Lung (tissue), 16 donors: ENCODE measurements around the gene SNRPB. TPM values are rescaled to one million over a fixed set of nuclear protein-coding genes. Genes with fewer than 3 reads are reported as not detected.

Experiments
- ATAC-seq: fragments of 200-7000 bp; cut with Tn5 transposase; one replicate; pipeline ENCODE4 v1.9.1; 2020; ENCODE audit warnings: moderate number of reproducible peaks; ENCODE audit not compliant: insufficient read depth, low FRiP score
- DNase-seq, 3 donors: peaks; one replicate each; pipeline ENCODE4 v3.0.0-alpha.2; 2013 to 2017
- H3K27ac ChIP-seq, 2 donors: one replicate each; pipeline ENCODE4 v1.5.1; 2013; ENCODE audit warnings: mild to moderate bottlenecking in 2 of 2, moderate library complexity in 2 of 2, control low read depth in 1 of 2, inconsistent platforms in 1 of 2, low read depth in 1 of 2, low read length in 1 of 2
- H3K27me3 ChIP-seq, 3 donors: one replicate each; pipeline ENCODE4 v1.5.1; 2013; ENCODE audit warnings: low read length in 2 of 3; ENCODE audit not compliant: control insufficient read depth in 3 of 3, insufficient read depth in 3 of 3
- H3K36me3 ChIP-seq, 4 donors: one replicate each; pipeline ENCODE4 v1.5.1; 2013; ENCODE audit warnings: low read length in 4 of 4, mild to moderate bottlenecking in 1 of 4, moderate library complexity in 1 of 4; ENCODE audit not compliant: control insufficient read depth in 4 of 4, insufficient read depth in 4 of 4
- H3K4me1 ChIP-seq, 5 donors: one replicate each; pipeline ENCODE4 v1.5.1; 2013; ENCODE audit warnings: low read length in 5 of 5, mild to moderate bottlenecking in 2 of 5, moderate library complexity in 1 of 5; ENCODE audit not compliant: control insufficient read depth in 5 of 5, insufficient read depth in 5 of 5
- H3K4me3 ChIP-seq: one replicate; pipeline ENCODE4 v1.5.1; 2013; ENCODE audit warnings: mild to moderate bottlenecking, control low read depth, moderate library complexity
- H3K9ac ChIP-seq, 2 donors: one replicate each; pipeline ENCODE4 v1.5.1; 2013; ENCODE audit warnings: low read length in 2 of 2, control low read depth in 1 of 2; ENCODE audit not compliant: insufficient read depth in 1 of 2
- H3K9me3 ChIP-seq, 4 donors: one replicate each; pipeline ENCODE4 v1.5.1; 2013; ENCODE audit warnings: low read length in 3 of 4, mild to moderate bottlenecking in 1 of 4, moderate library complexity in 1 of 4; ENCODE audit not compliant: control insufficient read depth in 4 of 4, insufficient read depth in 3 of 4
- WGBS, 2 donors: extraction: QIAGEN DNeasy Blood & Tissue Kit; methylation state at CpG; one replicate each; pipeline ENCODE4 v1.1.7; 2013; 5-methylcytosine and 5-hydroxymethylcytosine counted together
- long read RNA-seq, 5 donors: transcript quantifications; one replicate each; lab custom pipeline, GENCODE V29; 2026
- polyA plus RNA-seq, 2 donors: library from polyadenylated mRNA; stranded (reverse); fragments of 200-250 nt; gene quantifications; one replicate each; pipeline ENCODE4 v1.2.1, GENCODE V29; 2013
- total RNA-seq, 2 donors: library from RNA; depleted of rRNA in 1 of 2; stranded (reverse); fragments of >200 nt in 1 of 2; gene quantifications; one replicate each; pipeline ENCODE4 v1.2.1, GENCODE V29; 2014 to 2021
- TF ChIP-seq, protein P1 (sequence below): IDR thresholded peaks from 2 replicates; pipeline ENCODE4 v1.5.1; 2012; ENCODE audit warnings: mild to moderate bottlenecking; ENCODE audit errors: control extremely low read depth, extremely low read depth
- donor health status: control.
- donor health status: control.
- donor health status: Bipolar disorder and iron deficiency.
- donor health status: healthy.
- donor health status: DM: yes; HTN: yes; CAD: no.

Gene SNRPB
- 100 to 1,000 TPM in 1 of 2 donors, 10 to 100 TPM in 1; 71.4 to 150 TPM for total RNA-seq
- polyA plus RNA-seq, result 100 to 1,000 TPM; 207 to 291 TPM
- long read RNA-seq, donor 1, transcript SNRPB-201 (7 exons, 1,154 nt), result major isoform, 48 of 178 reads
- long read RNA-seq, donor 1, transcript SNRPB-202 (7 exons, 1,008 nt), result minor isoform, 27 of 178 reads
- long read RNA-seq, donor 1, partial matches to known transcripts, result 103 of 178 reads
- long read RNA-seq, donor 1, other reads (novel, unspliced or antisense), result 0 of 178 reads
- long read RNA-seq, donor 2, transcript SNRPB-201 (7 exons, 1,154 nt), result major isoform, 32 of 102 reads
- long read RNA-seq, donor 2, transcript SNRPB-202 (7 exons, 1,008 nt), result minor isoform, 14 of 102 reads
- long read RNA-seq, donor 2, partial matches to known transcripts, result 56 of 102 reads
- long read RNA-seq, donor 2, other reads (novel, unspliced or antisense), result 0 of 102 reads
- long read RNA-seq, donor 3, transcript SNRPB-201 (7 exons, 1,154 nt), result major isoform, 33 of 90 reads
- long read RNA-seq, donor 3, transcript SNRPB-202 (7 exons, 1,008 nt), result minor isoform, 20 of 90 reads
- long read RNA-seq, donor 3, partial matches to known transcripts, result 37 of 90 reads
- long read RNA-seq, donor 3, other reads (novel, unspliced or antisense), result 0 of 90 reads
- long read RNA-seq, donor 4, transcript SNRPB-202 (7 exons, 1,008 nt), result minor isoform, 20 of 151 reads
- long read RNA-seq, donor 4, transcript SNRPB-201 (7 exons, 1,154 nt), result major isoform, 36 of 151 reads
- long read RNA-seq, donor 4, partial matches to known transcripts, result 95 of 151 reads
- long read RNA-seq, donor 4, other reads (novel, unspliced or antisense), result 0 of 151 reads
- long read RNA-seq, donor 5, transcript SNRPB-201 (7 exons, 1,154 nt), result major isoform, 91 of 259 reads
- long read RNA-seq, donor 5, transcript SNRPB-202 (7 exons, 1,008 nt), result minor isoform, 40 of 259 reads
- long read RNA-seq, donor 5, partial matches to known transcripts, result 128 of 259 reads
- long read RNA-seq, donor 5, other reads (novel, unspliced or antisense), result 0 of 259 reads

DNA sequence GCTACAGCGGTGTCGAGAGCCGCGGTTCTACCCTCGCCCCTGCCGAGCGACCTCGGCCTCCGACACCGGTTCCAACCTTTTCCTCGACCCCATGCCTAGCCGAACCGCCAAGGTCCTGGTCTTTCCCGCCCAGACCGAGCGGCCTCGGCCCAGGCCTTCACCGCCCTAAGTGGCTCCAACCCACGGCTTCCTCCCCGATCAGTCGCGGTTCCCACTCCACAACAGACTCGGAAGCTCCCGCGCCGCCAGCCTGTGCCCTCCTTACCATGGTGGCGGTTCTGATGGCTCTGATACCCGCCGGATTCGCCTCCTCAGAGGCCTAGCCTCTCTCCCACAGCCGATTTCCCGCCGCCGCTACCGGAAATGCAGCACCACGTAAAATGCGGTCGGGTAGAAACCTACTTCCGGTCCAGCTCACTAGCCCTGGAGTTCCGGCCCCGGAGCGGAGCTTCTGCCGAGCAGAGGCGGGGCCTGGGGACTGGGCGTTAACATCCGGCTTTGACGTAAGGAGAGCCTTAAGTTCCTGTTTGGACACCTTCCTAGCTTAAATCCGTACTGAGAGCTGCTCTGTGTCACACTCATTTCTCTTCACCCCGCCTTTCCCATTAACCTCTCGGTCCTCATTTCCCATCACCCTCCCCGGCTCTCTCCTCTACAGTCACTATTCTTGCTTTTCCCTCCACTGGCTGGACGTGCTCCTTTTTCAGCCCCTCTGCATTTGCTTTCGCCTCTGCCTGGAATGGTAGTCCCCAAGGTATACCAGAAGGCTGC lies at the start of gene SNRPB:
Gene SNRPB, minus strand, starts transcription at position 367 of the 771 bp plus-strand sequence. Its CDS starts 99 bp downstream, at position 268.
- TF ChIP-seq, protein P1, sequence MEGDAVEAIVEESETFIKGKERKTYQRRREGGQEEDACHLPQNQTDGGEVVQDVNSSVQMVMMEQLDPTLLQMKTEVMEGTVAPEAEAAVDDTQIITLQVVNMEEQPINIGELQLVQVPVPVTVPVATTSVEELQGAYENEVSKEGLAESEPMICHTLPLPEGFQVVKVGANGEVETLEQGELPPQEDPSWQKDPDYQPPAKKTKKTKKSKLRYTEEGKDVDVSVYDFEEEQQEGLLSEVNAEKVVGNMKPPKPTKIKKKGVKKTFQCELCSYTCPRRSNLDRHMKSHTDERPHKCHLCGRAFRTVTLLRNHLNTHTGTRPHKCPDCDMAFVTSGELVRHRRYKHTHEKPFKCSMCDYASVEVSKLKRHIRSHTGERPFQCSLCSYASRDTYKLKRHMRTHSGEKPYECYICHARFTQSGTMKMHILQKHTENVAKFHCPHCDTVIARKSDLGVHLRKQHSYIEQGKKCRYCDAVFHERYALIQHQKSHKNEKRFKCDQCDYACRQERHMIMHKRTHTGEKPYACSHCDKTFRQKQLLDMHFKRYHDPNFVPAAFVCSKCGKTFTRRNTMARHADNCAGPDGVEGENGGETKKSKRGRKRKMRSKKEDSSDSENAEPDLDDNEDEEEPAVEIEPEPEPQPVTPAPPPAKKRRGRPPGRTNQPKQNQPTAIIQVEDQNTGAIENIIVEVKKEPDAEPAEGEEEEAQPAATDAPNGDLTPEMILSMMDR, result no peak
- H3K36me3 ChIP-seq, result peaks cover 14 to 19% (median 15%) of the 10 kb centered on the region in 4 donors
- H3K4me3 ChIP-seq, result peak within 1 kb of the TSS; percentile 94
- H3K27me3 ChIP-seq, result no peaks in the 10 kb centered on the region
- WGBS, 2 donors, result 1 to 2% methylated on average over 53 of the region's 53 CpGs
- H3K4me1 ChIP-seq, result peaks cover 5 to 23% (median 6%) of the 10 kb centered on the region in 5 donors
- H3K9me3 ChIP-seq, result no peaks in the 10 kb centered on the region
- ATAC-seq (peak; percentile 97), DNase-seq (peak; percentile 98 to 100 (median 99))
- H3K27ac ChIP-seq, result peak within 1 kb of the TSS; percentile 88 to 94
- peak within 1 kb of the TSS; percentile 95 to 98 for H3K9ac ChIP-seq

DNA sequence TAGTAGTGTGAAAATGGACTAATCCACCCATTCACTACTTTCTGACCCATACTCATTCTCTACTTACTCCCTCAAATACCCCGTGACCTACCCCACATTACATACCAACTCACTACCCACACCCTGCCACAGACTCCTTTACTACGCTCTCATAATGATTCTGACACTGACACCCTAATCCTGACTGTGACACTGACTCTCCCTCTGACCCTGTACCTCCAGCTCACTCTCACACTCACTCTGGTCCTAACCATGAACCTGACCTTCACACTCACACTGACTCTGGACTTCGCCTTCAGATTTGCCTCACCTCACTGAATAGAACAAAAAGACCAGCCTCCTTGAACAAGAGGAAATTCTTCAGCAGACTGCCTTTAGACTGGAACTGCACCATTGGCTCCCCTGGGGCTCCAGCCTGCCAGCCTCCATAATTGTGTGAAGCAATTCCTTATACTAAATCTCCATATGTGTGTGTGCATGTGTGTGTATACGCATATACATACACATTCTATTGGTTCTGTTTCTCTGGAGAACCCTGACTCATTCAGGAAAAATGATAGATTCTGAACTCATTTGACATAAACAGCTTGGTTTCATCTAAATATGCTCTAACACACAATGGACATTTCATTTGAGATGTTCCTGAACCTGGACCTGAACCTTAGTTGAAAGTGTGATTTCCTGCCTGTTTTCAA lies 48.7 kb upstream of the SNRPB start:
- Histone ChIP-seq H3K9ac (no peak overlapping the region), H3K27me3 (no peaks in the 10 kb centered on the region), H3K36me3 (no peaks in the 10 kb centered on the region), H3K27ac (no peak overlapping the region), H3K4me1 (peaks cover 0 to 5% (median 0%) of the 10 kb centered on the region in 5 donors), H3K9me3 (no peaks in the 10 kb centered on the region), H3K4me3 (no peak overlapping the region)
- DNase-seq, result no peak
- 97 to 98% methylated on average over 4 of the region's 4 CpGs for WGBS, 2 donors
- TF ChIP-seq, protein P1, result no peak
- no peak for ATAC-seq

DNA sequence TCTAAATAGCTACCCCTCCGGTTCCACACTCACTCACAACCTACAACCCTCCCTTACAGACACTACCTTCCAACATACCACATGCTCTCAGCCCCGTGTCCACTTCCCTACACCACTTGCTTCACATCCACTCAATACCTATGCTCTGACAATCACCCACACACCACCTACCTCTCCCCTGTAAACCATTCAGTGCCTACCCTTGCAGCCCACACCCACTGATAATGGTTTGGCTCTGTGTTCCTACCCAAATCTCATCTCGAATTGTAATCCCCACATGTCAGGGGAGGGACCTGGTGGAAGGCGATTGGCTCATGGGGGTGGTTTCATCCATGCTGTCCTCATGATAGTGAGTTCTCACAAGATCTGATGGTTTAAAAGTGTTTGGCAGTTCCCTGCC lies 48.0 kb upstream of the SNRPB start:
- DNase-seq, result no peak
- Histone ChIP-seq H3K4me1 (no peaks in the 10 kb centered on the region), H3K9me3 (no peaks in the 10 kb centered on the region), H3K27me3 (no peaks in the 10 kb centered on the region), H3K27ac (no peak overlapping the region), H3K36me3 (no peaks in the 10 kb centered on the region), H3K9ac (no peak overlapping the region), H3K4me3 (no peak overlapping the region)
- TF ChIP-seq, protein P1, result no peak
- no peak for ATAC-seq
- WGBS, 2 donors, result 75 to 83% methylated on average over 4 of the region's 4 CpGs
